Activated CD8-positive, alpha-beta memory T cell treated with anti-CD3 and anti-CD28 coated beads for 36 hours (primary cell): ENCODE data around the gene FTCD. TPM values are rescaled to one million over a fixed set of nuclear protein-coding genes. Genes with fewer than 3 reads are reported as not detected.
"Not testable (repeated sequence)": the region's sequence is repeated elsewhere in the genome, so short reads cannot be mapped to it uniquely, and the experiment has no call there.

Experiments used
- CTCF ChIA-PET: fragments of 350-600 bp; sonication (Branson Sonifier 250); formaldehyde crosslinking; loops from one replicate; lab custom pipeline; 2021; ENCODE audit warnings: antibody characterized with exemption; lab: Charles Lee
- POLR2A ChIA-PET: fragments of 350-600 bp; sonication (Branson Sonifier 250); formaldehyde crosslinking; loops from one replicate; lab custom pipeline; 2021; ENCODE audit warnings: antibody characterized with exemption; lab: Charles Lee
- total RNA-seq, 2 experiments: library from RNA; stranded (reverse); gene quantifications; one replicate each; pipeline ENCODE4 v1.2.3, GENCODE V29; 2021

FTCD gene, protein sequence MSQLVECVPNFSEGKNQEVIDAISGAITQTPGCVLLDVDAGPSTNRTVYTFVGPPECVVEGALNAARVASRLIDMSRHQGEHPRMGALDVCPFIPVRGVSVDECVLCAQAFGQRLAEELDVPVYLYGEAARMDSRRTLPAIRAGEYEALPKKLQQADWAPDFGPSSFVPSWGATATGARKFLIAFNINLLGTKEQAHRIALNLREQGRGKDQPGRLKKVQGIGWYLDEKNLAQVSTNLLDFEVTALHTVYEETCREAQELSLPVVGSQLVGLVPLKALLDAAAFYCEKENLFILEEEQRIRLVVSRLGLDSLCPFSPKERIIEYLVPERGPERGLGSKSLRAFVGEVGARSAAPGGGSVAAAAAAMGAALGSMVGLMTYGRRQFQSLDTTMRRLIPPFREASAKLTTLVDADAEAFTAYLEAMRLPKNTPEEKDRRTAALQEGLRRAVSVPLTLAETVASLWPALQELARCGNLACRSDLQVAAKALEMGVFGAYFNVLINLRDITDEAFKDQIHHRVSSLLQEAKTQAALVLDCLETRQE
- under 1 TPM in 1 of 2 experiments, not detected in 1; 0.23 TPM for total RNA-seq

DNA sequence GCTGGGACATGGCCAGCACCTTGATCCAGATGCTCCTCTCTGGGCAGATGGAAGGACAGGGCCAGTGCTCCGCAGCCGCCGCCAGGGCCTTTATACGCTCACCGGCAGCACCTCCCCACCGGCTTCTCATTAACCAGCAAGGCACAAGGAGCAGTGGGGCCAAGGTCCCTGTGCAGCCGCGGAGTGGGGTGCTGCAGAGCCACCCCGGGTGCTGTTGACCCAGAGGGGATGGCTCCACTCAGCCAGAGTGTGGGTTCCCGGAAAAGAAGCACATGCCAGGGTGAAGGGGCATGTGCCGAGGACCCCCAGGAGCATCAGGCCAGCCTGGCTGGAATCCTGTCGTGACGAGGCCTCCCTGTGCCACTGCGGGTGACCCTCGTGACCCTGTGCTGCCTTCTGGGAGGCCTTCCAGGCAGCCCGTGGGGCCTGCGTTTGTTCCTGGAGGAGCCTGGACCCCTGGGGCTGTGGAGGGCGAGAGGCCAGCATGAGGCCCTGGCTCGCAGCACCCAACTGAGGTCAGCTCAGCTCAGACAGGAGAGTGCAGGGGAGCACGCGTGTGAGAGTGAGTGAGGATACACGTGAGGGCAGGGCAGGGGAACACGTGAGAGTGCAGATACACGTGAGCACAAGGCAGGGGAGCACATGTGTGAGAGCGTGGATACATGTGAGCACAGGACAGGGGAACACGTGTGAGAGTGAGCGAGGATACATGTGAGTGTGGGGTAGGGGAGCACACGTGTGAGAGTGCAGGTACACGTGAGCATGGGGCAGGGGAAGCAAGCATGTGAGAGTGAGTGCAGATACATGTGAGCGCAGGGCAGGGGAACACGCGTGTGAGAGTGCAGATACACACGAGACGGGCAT lies at the start of gene FTCD:
FTCD (minus strand) TSS at position 66 of the 864 bp plus-strand sequence; CDS start at position 10, 56 bp downstream.
- ChIA-PET CTCF (interaction anchor here (0.9 to 1.2 kb wide), 2 partner anchors 12 to 43 kb away, joined by 3 read pairs; no protein-coding TSS in a partner anchor), POLR2A (no interaction called here)

- CTCF ChIA-PET: no interaction called here
- POLR2A ChIA-PET: no interaction called here
Measured at GRCh38 chr21:46205166-46205565, 49.8 kb upstream of the FTCD start.

DNA sequence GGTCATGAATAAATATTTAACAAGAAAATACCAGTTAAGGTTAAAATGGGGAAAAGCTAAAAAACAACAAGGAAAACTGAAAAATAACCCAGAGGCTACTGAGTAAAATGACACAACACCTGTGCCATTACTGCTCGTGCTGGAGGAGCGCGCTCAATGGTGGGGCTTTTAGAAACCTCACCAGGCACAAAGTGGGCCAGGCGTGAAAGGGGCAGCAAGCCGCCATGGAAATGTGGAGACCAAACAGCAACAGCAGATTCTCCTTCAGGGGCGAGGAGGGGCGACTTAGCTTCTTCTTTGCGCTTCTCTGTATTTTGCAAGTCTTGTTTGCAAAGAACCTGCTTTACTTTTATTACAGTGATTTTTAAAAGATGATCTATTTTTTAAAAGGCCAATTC lies 47.8 kb upstream of the FTCD start:
- ChIA-PET POLR2A (no interaction called here), CTCF (no interaction called here)

- ChIA-PET POLR2A (no interaction called here), CTCF (no interaction called here)
Measured at GRCh38 chr21:46202592-46203202, 47.3 kb upstream of the FTCD start.

DNA sequence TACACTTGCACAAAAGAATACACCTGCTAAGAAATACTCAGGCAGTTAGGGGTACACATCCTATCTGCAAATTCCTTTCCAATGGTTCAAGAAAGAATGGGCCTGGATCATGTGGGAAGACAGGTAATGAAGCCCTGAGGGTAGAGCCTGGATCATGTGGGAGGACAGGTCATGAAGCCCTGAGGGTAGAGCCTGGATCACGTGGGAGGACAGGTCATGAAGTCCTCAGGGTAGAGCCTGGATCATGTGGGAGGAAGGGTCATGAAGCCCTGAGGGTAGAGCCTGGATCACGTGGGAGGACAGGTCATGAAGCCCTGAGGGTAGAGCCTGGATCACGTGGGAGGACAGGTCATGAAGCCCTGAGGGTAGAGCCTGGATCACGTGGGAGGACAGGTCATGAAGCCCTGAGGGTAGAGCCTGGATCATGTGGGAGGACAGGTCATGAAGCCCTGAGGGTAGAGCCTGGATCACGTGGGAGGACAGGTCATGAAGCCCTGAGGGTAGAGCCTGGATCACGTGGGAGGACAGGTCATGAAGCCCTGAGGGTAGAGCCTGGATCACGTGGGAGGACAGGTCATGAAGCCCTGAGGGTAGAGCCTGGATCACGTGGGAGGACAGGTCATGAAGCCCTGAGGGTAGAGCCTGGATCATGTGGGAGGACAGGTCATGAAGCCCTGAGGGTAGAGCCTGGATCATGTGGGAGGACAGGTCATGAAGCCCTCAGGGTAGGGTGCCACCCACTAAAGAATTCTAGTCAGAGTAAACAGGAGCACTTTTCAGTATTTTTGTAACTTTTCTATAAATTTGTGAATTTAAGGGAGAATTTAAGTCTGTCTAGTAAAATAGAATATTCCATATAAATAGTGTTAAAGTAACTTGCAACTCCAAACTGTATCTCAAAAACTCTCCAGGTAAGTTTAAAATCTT lies 45.8 kb upstream of the FTCD start:
- CTCF ChIA-PET: interaction anchor here (0.7 kb wide), 1 partner anchor 40 kb away, joined by 3 read pairs; no protein-coding TSS in a partner anchor
- POLR2A ChIA-PET: not testable (repeated sequence)

DNA sequence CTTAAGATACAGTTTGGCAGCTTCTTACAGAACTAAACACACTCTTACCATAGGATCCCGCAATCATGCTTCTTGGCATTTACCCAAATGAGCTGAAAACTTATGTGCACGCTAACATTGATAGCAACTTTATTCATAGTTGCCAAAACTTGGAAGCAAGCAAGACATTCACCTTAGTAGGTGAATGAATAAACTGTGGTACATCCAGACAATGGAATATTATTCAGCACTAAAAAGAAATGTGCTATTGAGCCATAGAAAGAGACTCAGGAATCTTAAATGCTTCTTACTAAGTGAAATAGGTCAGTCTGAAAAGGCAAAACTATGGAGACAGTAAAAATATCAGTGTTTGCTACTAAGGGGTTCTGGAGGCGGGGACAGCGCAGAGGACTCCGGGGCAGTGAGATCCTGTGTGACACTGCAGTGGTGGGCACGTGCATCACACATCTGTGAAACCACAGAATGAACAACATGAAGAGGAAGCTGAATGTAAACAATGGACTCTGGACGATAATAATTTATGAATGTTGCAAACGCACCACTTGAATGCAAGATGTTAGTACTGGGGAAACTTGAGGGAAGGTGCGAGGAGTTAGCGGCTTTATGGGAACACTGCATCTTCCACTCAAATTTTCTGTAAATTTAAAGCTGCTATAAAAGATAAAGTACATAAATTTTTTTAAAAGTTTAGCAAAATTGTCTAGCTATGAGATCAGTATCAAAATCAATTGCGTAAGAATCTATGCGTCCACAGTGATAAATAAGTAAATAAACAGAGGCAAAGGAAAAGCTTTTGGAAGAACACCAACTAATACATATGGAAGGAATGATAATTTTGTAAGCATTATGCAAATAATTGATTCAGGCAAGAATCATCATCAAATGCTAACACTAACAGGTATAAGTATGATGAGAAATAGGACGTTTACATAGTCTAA lies 44.3 kb upstream of the FTCD start:
- CTCF ChIA-PET: no interaction called here

GRCh38 chr21:46196733-46197132 lies 41.4 kb upstream of the FTCD start:
- CTCF ChIA-PET: interaction anchor here (1.2 kb wide), 1 partner anchor 53 kb away, joined by 3 read pairs; no protein-coding TSS in a partner anchor
- POLR2A ChIA-PET: no interaction called here

More for the DNA sequence above, 44.3 kb upstream of the FTCD start:
- POLR2A ChIA-PET: no interaction called here

GRCh38 chr21:46195595-46196195 lies 40.3 kb upstream of the FTCD start:
- ChIA-PET POLR2A (no interaction called here), CTCF (no interaction called here)

- ChIA-PET POLR2A (no interaction called here), CTCF (no interaction called here)
Measured at GRCh38 chr21:46194374-46195334, 39.3 kb upstream of the FTCD start.

DNA sequence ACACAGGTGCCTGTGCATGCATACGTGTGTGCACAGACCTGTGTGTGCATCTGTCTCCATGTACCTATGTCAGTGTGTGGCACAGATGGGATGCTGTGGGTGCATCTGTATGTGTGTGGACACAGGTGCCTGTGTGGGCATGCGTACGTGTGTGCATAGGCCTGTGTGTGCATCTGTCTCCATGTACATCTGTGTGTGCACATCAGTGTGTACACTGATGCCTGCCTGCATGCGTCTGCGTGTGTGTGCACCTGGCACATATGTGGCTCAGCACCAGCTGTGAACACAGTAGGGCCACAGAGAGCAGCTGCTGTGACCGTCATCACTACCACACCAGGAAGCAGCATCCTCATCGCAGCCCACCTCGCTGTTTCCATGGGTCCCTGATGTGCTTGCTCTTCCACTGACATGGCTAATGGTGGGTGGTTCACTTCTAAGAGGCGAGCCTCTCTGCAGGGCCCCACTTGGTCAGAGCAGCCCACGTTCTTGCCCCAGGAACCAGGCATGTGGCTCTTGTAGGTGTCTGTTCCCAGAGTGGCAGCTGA lies 38.5 kb upstream of the FTCD start:
- POLR2A ChIA-PET: no interaction called here
- CTCF ChIA-PET: no interaction called here

DNA sequence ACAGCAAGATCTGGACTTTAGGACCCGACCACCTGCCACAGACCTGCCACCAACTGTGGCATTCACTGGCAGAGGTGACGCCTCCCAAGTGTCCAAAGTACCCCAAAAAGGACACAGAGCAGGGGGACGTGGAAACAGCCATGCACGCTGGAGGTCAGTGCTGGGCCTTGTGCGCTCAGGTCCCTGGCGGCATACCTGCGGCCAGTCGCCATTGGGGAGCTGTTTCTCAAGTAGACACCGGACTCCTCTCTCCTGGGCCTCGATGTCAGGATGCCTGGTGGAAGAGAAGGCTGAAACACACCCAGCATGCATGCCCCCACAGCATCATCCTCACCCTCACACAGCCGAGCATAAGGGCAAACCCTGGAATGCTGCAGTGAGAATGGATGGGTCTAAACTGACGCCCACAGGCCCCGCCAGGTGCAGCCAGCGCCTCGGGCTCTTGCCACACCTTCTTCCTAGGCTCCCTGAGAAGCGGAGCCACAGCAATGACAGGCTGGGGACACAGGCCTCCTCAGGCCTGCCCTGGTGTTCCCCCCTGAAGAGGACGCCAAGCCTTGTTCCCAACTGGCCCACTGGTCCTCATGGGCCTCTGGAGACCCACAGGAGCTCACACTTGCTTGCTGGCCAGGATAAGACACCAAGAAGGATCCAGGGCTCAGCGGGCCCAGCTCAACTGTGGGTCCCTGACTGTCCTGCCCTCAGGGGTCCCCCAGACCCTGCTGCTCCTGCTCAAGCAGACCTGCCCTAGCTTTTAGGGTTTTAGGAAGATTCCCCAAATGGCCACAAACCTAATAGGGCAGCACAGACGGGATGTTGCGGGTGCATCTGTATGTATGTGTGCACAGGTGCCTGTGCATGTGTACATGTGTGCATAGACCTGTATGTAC lies 36.6 kb upstream of the FTCD start:
- CTCF ChIA-PET: no interaction called here

DNA sequence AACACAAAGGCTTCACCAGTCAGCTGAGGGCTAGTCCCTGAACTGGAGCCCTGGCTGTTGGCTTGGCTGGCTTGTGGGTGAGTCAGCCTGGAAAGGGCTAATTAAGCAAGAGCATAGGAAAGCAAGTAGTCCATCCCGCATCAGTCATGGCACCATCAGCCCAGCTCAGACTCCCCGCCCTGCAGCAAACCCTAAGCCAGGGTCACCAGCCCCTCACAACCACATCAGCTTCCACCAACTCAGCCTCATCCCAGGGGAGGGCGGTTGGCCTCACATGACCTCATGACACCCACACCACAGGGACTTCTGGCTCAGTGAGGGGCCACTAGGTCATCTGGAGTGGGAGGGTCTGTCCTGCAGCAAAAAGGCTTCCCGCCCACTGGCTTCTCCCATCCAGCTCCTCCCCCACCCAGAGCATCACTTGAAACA lies 35.9 kb upstream of the FTCD start:
- ChIA-PET CTCF (no interaction called here), POLR2A (no interaction called here)

More for the DNA sequence above, 36.6 kb upstream of the FTCD start:
- POLR2A ChIA-PET: no interaction called here

- ChIA-PET CTCF (no interaction called here), POLR2A (no interaction called here)
Measured at GRCh38 chr21:46190491-46191131, 35.2 kb upstream of the FTCD start.

DNA sequence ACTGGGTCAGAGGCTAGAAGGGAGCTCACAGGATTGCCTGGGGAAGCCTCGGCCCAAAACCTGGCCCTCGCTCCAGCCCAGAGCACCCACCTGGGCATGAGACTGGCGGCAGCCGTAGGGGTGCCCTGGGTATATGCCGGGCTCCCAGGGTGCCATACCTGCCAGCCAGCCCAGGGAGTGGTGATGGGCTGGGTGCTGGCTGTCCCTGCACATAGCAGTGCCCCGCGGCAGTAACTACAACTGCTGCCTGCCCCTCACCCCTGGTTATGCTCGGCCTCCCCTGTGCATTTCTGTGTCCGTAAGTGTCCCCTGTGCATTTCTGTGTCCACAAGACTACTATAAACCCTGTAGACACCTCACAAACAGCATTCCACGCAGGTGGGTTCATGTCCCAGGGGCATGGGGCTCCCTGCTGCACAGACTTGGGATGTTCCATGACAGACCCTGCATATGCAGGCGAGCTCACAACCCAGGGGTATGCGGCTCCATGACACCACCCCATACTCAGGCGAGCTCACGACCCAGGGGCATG lies 34.6 kb upstream of the FTCD start:
- ChIA-PET POLR2A (no interaction called here), CTCF (interaction anchor here (0.9 kb wide), 1 partner anchor 47 kb away, joined by 3 read pairs; no protein-coding TSS in a partner anchor)
